ENCODE data around the gene PARVB.

PARVB gene

DNA sequence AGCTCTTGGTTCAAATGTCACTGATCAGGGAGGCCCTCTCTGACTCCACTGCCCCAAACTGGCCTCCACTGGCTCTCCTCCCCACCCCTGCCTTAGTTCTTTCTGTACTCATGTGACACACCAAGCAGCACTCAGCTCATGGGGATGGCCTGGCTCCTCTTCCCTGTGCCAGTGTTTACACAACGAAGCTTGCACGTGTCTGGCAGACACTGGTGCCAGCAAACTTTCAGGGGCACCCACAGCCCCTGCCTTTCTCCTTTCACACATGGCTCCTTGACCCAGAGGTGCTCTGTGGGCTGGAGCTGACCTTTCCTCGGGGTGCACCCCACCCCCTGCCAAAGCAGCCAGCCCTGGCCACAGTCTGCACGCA is 119.0 kb downstream of the PARVB start:
- DNase-seq, result no peak

- no peak for DNase-seq
These were observed 119.5 kb downstream of the PARVB start for GRCh38 chr22:44143579-44143978.

- no peak for DNase-seq
These were observed 120.0 kb downstream of the PARVB start for GRCh38 chr22:44144046-44144569.

DNA sequence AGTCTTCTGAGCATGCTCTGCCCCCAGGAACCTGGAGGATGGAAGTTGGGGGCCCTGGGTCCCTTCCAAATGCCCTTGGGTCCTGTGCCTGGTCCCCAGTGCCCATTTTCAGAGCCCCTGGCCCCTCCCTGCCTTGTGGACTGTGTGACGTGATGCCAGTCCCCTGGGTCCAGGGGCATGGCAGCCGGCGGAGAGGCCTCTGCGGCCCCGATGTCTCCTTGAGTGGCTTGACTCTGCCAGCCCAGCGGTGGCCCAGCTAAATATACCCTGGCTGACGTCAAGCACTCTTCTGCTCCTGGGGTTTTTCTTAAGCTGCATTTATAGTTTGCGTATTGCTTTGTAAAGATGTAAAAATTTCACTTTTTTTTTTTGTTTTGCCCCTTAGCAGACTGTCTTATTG is 121.4 kb downstream of the PARVB start:
- no peak for DNase-seq

GRCh38 chr22:44146088-44146861 is 122.2 kb downstream of the PARVB start:
- no peak for DNase-seq

DNA sequence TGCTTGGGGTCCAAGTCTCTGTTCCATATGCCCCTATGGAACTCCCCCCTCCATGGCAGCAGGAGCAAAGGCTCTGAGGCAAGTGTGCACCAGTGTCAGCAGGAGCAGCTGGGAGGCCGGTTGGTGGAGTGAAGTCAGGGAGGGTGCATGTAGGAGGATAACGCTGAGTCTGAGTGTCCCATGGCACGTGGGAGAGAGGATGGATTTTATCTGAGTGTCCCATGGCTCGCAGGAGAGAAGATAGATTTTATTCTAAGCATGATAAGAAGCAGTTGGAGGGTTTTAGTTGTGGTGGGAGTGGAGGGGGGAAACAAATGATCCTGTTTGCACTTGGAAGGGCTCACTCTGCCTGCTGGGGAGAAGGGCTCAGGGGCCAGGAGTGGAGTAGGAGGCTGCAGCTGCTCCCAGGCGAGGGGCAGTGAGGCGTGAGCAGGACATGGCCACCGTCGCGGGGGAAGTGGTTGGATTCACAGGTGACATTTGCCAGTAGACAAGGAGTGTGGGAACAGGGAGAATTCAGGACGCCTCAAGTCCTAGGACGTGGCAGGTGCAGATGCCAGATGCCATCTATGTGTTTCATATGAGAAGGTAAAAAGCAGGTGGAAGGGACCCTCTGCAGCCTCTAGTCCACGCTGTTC is 123.0 kb downstream of the PARVB start:
- DNase-seq, result no peak

DNA sequence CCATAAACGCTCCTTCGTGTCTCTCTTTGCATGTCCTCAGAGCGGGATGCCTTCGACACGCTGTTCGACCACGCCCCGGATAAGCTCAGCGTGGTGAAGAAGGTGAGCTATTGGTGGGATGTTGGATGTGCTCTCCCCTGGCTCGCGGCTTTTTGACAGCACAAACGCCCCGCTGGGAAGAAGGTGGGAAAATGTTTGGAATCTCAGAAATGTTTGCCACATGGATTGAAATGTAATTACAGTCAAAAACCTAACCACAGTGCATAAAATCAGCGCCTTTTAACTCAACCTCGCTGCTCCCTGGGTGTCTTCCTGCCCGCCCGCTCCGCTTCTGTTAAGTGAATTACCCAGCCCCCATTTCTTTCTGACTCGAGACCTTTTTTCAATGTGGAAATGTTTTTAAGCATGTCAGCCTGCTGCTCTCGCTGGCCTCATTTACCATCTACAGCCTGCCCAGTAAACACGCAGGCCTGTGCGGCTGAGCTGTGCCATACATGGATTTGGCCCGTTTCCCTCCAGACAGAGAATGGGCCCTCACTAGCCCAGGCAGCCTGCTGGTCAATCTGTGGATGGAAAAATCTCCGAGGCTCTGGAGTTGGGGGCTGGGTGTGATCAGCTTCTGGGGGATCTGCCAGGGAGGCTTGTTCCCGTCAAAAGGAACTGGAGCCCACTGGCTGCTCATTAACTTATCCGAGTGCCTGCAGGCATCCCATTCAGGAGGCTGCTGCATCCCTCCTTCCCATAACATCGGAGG is 123.9 kb downstream of the PARVB start:
- no peak for DNase-seq

DNA sequence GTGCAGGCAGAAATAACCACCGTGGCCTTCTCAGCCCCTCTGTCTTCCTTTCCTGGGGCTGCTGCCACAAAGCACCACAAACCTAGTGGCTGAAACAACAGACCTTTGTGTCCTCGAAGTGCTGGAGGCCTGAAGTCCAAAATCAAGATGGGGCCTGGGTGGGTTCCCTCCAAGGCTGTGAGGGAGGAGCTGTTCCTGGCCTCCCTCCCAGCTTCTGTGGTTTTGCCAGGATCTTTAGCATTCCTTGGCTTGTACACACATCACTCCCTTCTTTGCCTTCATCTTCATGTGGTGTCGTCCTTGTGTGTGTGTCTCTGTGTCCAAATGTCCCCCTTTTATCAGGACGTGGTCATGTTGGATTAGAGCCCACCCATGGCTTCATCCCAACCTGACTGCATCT is 127.6 kb downstream of the PARVB start:
- no peak for DNase-seq

GRCh38 chr22:44153710-44154109 is 129.6 kb downstream of the PARVB start:
- no peak for DNase-seq

DNA sequence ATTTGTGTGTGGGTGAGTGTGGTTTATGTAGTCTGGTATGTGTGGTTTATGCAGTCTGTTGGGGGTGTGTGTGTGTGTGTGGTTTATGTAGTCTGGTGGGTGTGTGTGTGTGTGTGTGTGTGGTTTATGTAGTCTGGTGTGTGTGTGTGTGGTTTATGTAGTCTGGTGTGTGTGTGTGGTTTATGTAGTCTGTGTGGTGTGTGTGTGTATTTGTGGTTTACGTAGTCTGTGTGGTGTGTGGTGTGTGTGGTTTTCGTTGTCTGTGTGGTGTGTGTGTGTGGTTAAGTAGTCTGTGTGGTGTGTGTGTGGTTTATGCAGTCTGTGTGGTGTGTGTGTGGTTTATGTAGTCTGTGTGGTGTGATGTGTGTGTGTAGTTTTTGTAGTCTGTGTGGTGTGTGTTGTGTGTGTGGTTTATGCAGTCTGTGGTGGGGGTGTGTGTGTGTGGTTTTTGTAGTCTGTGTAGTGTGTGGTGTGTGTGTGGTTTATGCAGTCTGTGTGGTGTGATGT is 130.4 kb downstream of the PARVB start:
- no peak for DNase-seq

DNA sequence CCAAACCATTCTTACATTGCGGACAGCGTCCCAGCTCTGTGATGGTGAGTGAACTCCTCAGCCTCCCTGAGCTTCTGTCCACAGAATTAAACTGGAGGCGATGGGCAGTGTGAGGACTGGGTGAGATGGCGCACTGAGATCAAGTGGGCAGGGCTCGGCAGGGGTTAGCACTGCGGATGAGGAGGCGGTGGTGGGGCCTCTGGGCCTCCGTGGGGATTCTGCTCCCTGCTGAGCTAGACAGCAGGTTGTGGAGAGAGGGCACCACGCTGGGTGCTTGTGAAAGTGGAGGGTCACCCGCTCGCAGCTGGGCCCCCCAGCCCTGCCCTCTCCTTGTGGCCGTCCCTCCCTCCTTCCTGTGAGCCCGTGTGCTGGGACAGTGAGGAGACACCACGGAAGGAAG is 131.0 kb downstream of the PARVB start:
- no peak for DNase-seq

GRCh38 chr22:44157916-44158618 is 134.0 kb downstream of the PARVB start:
- no peak for DNase-seq

- peak; percentile 0 for DNase-seq
These were observed 134.7 kb downstream of the PARVB start for GRCh38 chr22:44158816-44159215.

- DNase-seq, result no peak
These were observed 135.1 kb downstream of the PARVB start for GRCh38 chr22:44159221-44159620.

DNA sequence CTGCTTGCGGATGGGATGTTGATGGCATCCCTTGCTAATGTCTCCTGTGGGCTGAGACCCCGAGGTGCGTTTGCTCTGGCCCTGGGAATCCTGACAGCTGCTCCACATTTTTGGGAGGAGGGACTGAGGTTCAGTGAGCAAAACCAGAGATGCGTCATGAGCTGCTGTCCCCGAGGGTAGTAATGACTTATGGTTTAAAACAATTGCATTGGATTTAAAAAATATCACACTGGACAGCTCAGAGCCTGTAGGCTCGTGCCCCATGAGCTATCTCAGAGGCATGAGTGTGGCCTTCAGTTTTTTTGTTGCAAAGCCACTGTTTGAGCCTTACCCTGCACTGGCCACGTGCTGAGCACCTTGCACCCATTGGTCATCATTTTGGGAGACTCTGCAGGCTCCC is 135.7 kb downstream of the PARVB start:
- DNase-seq, result no peak

- DNase-seq, result no peak
These were observed 136.3 kb downstream of the PARVB start for GRCh38 chr22:44160421-44160820.

- DNase-seq, result no peak
These were observed 137.6 kb downstream of the PARVB start for GRCh38 chr22:44161673-44162072.

DNA sequence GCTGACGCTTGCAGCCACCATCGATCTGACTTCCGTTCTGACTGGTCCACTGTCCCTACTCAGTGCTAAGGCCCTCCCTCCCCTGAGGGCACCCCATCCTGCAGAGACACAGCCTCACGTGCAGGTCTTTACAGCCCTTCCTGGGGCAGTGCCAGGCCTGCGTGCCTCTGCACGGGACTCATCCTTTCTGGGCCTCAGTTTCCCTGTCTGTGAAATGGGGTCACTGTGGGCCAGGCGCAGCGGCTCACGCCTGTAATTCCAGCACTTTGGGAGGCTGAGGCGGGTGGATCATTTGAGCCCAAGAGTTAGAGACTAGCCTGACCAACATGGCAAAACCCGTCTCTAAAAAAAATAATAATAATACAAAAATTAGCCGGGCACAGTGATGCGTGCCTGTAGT is 138.9 kb downstream of the PARVB start:
- no peak for DNase-seq

DNA sequence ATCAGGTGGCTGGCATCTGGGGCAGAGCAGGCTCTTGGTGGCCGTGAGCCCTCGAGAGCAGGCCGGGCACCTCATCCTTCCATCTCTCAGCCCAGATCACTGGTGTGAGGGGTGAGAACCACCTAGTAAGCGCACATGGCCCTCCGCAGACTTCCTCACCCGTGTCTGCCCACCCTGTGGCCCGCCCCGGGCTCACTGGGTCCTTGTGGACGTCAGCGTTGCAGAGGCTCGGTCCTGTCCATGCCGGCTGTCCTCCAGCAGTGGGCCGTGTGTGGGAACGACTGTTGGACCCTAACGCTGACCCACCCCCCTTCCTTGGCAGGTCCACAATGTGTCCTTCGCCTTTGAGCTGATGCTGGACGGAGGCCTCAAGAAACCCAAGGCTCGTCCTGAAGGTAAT is 139.4 kb downstream of the PARVB start:
- no peak for DNase-seq

- no peak for DNase-seq
These were observed 139.9 kb downstream of the PARVB start for GRCh38 chr22:44164031-44164430.

GRCh38 chr22:44165286-44165874 is 141.3 kb downstream of the PARVB start:
- no peak for DNase-seq

- no peak for DNase-seq
These were observed 142.6 kb downstream of the PARVB start for GRCh38 chr22:44166498-44167276.

All from DMS 273 treated with DMSO at 0.1 percent for 48 hours (cell line).